22Rv1 (cell line): ENCODE data around the gene TXNL4A.

ENCODE experiments used
- H3K27ac ChIP-seq: fragments of 450-650 bp; 2 replicates; pipeline ENCODE4 v1.5.1; 2017
- ZFX ChIP-seq: fragments of 450-650 bp; IDR thresholded peaks from 2 replicates; pipeline ENCODE4 v1.6.1; 2017; ENCODE audit warnings: antibody characterized with exemption, borderline replicate concordance
- TF ChIP-seq, protein P1 (sequence below): fragments of 450-650 bp; IDR thresholded peaks from 2 replicates; pipeline ENCODE4 v1.5.1; 2017; ENCODE audit warnings: mild to moderate bottlenecking

Gene TXNL4A

GRCh38 chr18:79945118-79946042, 43.0 kb downstream of the TXNL4A start:
- TF ChIP-seq, protein P1, sequence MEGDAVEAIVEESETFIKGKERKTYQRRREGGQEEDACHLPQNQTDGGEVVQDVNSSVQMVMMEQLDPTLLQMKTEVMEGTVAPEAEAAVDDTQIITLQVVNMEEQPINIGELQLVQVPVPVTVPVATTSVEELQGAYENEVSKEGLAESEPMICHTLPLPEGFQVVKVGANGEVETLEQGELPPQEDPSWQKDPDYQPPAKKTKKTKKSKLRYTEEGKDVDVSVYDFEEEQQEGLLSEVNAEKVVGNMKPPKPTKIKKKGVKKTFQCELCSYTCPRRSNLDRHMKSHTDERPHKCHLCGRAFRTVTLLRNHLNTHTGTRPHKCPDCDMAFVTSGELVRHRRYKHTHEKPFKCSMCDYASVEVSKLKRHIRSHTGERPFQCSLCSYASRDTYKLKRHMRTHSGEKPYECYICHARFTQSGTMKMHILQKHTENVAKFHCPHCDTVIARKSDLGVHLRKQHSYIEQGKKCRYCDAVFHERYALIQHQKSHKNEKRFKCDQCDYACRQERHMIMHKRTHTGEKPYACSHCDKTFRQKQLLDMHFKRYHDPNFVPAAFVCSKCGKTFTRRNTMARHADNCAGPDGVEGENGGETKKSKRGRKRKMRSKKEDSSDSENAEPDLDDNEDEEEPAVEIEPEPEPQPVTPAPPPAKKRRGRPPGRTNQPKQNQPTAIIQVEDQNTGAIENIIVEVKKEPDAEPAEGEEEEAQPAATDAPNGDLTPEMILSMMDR, result no peak
- TF ChIP-seq ZFX, result no peak
- H3K27ac ChIP-seq, result no peak overlapping the region

DNA sequence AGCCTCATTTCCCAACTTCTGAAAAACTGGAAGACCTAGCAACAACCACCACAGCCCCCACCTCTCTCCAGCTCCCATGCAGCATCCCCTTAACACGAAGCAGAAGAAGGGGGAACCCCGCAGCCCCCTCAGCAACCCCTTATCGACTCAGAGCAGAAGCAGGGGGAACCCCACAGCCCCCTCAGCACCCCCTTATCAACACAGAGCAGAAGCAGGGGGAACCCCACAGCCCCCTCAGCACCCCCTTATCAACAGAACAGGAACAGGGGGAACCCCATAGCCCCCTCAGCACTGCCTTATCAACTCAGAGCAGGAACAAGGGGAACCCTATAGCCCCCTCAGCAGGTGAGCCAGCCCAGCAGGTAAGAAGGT, 43.6 kb downstream of the TXNL4A start:
- TF ChIP-seq ZFX, result no peak
- TF ChIP-seq, protein P1, result no peak
- no peak overlapping the region for H3K27ac ChIP-seq

- TF ChIP-seq, protein P1, result no peak
- no peak for TF ChIP-seq ZFX
- no peak overlapping the region for H3K27ac ChIP-seq
These were observed 44.1 kb downstream of the TXNL4A start for GRCh38 chr18:79944126-79944731.

DNA sequence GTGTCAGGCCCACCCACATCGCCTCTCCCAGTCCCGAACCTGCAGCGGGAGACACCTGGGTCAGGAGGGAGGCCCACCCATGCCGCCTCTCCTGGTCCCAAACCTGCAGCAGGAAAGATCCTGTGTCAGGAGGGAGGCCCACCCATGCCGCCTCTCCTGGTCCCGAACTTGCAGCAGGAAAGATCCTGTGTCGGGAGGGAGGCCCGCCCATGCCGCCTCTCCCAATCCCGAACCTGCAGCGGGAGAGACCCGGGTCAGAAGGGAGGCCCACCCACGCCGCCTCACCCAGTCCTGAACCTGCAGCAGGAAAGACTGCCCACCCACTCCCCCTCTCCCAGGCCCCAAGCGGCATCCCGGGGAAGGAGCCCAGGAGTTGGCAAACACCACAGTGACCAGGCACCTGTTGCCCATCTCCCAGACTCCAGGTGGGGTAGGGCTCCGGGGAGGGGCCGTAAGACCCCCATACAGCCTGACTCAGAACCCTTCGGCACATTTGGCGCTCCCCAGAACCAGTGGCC, 44.7 kb downstream of the TXNL4A start:
- H3K27ac ChIP-seq, result no peak overlapping the region

GRCh38 chr18:79942786-79943607, 45.4 kb downstream of the TXNL4A start:
- no peak overlapping the region for H3K27ac ChIP-seq
- TF ChIP-seq, protein P1, result no peak
- no peak for TF ChIP-seq ZFX

More for the DNA sequence above, 44.7 kb downstream of the TXNL4A start:
- no peak for TF ChIP-seq ZFX
- TF ChIP-seq, protein P1, result no peak

DNA sequence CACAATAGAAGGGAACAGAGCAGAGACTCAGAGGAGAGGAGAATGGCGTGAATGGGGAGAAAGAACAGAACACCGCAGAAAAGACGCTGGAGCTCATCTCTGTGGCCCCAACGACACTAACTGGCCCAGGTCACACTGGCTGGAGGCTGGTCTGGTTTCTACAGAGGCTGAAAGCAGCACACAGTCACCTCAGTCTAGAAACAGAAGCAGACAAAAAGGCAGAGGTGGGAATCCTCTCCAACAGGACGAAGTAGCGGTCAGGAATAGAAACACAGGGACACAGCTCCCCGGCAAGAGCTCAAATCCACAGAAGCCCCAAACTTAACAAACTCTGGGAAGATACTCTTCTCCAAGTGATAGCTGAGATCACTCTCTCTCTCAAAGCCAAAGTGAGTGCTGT, 46.2 kb downstream of the TXNL4A start:
- no peak overlapping the region for H3K27ac ChIP-seq
- TF ChIP-seq ZFX, result no peak
- TF ChIP-seq, protein P1, result no peak
